H1 (cell line): ENCODE results near the gene SLC25A21.

Experiments used
- POLR2A ChIP-seq, 2 experiments: IDR thresholded peaks; 1 replicate in 1 of 2; 2 replicates in 1 of 2; pipeline ENCODE4 v1.6.1; 2011; ENCODE audit warnings: low read depth in 2 of 2, low read length in 2 of 2, mild to moderate bottlenecking in 2 of 2; ENCODE audit errors: control extremely low read depth in 1 of 2
- SIN3A ChIP-seq, 2 experiments: IDR thresholded peaks in 1 of 2; conservative IDR thresholded peaks in 1 of 2; 2 replicates each; pipeline ENCODE4 v1.6.1; 2011 to 2012; ENCODE audit warnings: low read length in 2 of 2, improper control_type of control experiment in 1 of 2, low read depth in 1 of 2, mild to moderate bottlenecking in 1 of 2

DNA sequence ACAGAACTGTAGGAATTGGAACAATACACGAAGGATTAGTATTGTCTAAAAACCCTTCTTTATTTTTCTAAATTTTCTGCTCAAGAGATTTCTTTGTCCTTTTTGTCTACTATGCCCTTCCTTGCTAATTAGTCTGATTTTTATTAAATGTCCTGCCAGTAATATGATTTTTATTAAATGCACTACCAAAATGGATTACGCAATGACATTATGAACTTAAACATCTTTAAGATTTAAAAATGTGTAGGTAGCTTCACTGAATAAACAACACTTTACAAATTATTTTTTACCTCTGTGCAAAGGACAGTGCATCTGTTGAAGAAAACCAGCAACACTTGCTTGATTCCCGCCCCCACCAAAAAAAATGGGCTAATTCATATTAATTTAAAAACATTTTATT, 519.0 kb downstream of the SLC25A21 start:
- TF ChIP-seq POLR2A (IDR thresholded peaks at IDR 0.05; ENCODE audit: control extremely low read depth in 1 of 2, low read depth in 2 of 2, low read length in 2 of 2) (no peak), SIN3A (conservative IDR thresholded peaks at IDR 0.05 in 1 of 2, IDR thresholded peaks at IDR 0.05 in 1 of 2; ENCODE audit: low read depth in 1 of 2, low read length in 2 of 2) (no peak)
